Measurements from ENCODE around the gene C6orf47.

DNA sequence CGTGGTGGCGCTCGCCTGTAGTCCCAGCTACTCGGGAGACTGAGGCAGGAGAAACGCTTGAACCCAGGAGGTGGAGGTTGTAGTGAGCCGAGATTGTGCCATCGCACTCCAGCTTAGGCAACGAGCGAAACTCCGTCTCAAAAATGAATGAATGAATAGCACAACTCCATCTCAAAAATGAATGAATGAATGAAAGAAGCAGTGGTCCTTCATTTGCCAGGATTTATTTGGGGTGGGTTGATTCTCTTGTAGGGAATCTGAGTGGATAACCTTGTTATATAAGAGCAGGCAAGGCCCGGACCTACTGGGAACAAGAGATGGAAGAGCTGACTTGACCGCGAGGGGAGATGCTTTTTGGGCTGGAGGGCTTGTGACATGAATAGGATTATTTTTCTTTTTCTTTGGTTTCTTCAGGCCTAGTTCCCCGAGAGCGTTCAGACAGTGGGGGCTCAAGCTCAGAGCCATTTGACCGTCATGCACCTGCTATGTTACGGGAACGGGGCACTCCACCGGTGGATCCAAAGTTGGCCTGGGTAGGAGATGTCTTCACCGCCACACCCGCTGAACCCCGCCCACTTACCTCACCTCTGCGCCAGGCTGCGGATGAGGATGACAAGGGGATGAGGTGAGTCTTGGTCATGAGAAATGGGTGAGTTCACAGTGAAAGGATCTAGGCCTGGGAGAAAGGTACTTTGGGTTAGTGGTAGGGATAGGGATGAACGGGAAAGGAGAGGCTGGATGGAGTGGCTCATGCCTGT, 30.2 kb downstream of the C6orf47 start:
- no peak for TF ChIP-seq NBN (IDR thresholded peaks at IDR 0.05)
- no peak for TF ChIP-seq CREB1 (IDR thresholded peaks at IDR 0.05; ENCODE audit: low read depth)
- TF ChIP-seq, protein P1, sequence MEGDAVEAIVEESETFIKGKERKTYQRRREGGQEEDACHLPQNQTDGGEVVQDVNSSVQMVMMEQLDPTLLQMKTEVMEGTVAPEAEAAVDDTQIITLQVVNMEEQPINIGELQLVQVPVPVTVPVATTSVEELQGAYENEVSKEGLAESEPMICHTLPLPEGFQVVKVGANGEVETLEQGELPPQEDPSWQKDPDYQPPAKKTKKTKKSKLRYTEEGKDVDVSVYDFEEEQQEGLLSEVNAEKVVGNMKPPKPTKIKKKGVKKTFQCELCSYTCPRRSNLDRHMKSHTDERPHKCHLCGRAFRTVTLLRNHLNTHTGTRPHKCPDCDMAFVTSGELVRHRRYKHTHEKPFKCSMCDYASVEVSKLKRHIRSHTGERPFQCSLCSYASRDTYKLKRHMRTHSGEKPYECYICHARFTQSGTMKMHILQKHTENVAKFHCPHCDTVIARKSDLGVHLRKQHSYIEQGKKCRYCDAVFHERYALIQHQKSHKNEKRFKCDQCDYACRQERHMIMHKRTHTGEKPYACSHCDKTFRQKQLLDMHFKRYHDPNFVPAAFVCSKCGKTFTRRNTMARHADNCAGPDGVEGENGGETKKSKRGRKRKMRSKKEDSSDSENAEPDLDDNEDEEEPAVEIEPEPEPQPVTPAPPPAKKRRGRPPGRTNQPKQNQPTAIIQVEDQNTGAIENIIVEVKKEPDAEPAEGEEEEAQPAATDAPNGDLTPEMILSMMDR (IDR thresholded peaks at IDR 0.05 in 2 of 3, conservative IDR thresholded peaks at IDR 0.05 in 1 of 3; ENCODE audit: control insufficient read depth in 2 of 3, extremely low read depth in 1 of 3, insufficient read depth in 1 of 3, low read depth in 3 of 3, low read length in 3 of 3): no peak
- TF ChIP-seq SREBF2 (IDR thresholded peaks at IDR 0.05; ENCODE audit: low read length): no peak
- TF ChIP-seq, protein P2, sequence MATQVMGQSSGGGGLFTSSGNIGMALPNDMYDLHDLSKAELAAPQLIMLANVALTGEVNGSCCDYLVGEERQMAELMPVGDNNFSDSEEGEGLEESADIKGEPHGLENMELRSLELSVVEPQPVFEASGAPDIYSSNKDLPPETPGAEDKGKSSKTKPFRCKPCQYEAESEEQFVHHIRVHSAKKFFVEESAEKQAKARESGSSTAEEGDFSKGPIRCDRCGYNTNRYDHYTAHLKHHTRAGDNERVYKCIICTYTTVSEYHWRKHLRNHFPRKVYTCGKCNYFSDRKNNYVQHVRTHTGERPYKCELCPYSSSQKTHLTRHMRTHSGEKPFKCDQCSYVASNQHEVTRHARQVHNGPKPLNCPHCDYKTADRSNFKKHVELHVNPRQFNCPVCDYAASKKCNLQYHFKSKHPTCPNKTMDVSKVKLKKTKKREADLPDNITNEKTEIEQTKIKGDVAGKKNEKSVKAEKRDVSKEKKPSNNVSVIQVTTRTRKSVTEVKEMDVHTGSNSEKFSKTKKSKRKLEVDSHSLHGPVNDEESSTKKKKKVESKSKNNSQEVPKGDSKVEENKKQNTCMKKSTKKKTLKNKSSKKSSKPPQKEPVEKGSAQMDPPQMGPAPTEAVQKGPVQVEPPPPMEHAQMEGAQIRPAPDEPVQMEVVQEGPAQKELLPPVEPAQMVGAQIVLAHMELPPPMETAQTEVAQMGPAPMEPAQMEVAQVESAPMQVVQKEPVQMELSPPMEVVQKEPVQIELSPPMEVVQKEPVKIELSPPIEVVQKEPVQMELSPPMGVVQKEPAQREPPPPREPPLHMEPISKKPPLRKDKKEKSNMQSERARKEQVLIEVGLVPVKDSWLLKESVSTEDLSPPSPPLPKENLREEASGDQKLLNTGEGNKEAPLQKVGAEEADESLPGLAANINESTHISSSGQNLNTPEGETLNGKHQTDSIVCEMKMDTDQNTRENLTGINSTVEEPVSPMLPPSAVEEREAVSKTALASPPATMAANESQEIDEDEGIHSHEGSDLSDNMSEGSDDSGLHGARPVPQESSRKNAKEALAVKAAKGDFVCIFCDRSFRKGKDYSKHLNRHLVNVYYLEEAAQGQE (IDR thresholded peaks at IDR 0.05; ENCODE audit: low read depth, low read length): no peak
- TF ChIP-seq BRCA1 (IDR thresholded peaks at IDR 0.05; ENCODE audit: low read depth, low read length): no peak
- TF ChIP-seq, protein P3, sequence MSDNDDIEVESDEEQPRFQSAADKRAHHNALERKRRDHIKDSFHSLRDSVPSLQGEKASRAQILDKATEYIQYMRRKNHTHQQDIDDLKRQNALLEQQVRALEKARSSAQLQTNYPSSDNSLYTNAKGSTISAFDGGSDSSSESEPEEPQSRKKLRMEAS (IDR thresholded peaks at IDR 0.05; ENCODE audit: low read depth, low read length): no peak
- TF ChIP-seq, protein P4, sequence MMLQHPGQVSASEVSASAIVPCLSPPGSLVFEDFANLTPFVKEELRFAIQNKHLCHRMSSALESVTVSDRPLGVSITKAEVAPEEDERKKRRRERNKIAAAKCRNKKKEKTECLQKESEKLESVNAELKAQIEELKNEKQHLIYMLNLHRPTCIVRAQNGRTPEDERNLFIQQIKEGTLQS (IDR thresholded peaks at IDR 0.05; ENCODE audit: borderline replicate concordance, extremely low read depth, low read depth, low read length): no peak
- TF ChIP-seq MTA2 (IDR thresholded peaks at IDR 0.05; ENCODE audit: low read depth): no peak
- no peak for TF ChIP-seq EP300 (IDR thresholded peaks at IDR 0.05; ENCODE audit: borderline replicate concordance in 1 of 2, control insufficient read depth in 1 of 2, low read depth in 2 of 2, low read length in 2 of 2)
- no peak for TF ChIP-seq TAF1 (IDR thresholded peaks at IDR 0.05; ENCODE audit: borderline replicate concordance, low read depth, low read length)
- no peak for TF ChIP-seq EZH2 (IDR thresholded peaks at IDR 0.05; ENCODE audit: borderline replicate concordance, control insufficient read depth, low read depth, low read length)
- TF ChIP-seq FOXK2 (IDR thresholded peaks at IDR 0.05): no peak
